Measurements from ENCODE around the gene PCED1B.

Gene PCED1B

DNA sequence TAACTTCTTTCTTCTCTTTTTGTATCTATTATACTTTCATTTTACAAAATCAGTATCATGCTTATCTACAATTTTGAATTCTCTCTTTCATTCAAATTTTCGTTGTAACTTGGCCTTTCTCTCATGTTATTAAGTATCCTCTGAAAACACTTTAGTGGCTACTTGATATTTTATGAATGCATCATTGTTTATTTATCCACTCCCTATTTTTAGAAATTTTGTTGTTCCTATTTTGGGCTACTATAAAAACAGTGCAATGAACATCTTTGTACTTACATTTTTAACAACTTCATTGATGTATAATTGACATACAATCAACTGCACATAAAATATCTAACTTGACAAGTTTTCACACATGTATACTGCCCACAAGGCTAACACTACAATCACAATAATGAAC, 44.3 kb downstream of the PCED1B start:
- no peak for DNase-seq (ENCODE audit: low spot score)

DNA sequence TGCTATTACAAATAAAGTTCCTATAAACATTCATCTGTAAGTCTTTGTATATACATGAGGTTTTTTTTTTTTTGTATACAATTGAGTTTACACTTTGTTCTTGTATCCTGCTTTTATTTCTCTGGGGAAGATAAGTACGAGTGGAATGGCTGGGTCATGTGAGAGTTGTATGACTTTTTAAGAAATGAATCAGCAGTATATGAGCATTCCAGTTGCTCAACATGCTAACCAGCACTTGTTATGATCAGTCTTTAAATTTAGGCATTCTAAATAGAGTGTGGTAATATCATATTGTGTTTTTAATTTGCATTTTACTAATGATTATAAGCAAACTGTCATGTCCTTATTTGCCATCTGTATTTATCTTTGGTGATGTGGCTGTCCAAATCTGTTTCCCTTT, 45.0 kb downstream of the PCED1B start:
- DNase-seq (ENCODE audit: low spot score): no peak

DNA sequence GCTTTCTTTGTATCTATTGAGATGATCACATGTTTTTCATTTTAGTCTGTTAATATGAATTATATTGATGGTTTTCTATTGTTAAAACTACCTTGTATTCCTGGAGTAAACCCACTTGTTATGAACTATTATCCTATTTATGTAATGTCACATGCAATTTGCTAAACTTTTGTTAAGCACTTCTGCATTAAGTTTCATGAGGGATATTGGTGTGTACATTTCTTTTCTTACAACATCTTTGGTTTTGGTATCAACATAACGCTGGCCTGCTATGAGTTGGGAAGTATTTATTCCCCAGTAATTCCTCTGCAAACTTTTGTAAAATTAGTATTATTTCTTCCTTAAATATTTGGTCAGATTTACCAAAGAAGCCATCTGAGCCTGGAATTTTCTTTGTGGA, 46.8 kb downstream of the PCED1B start:
- no peak for DNase-seq (ENCODE audit: low spot score)

DNA sequence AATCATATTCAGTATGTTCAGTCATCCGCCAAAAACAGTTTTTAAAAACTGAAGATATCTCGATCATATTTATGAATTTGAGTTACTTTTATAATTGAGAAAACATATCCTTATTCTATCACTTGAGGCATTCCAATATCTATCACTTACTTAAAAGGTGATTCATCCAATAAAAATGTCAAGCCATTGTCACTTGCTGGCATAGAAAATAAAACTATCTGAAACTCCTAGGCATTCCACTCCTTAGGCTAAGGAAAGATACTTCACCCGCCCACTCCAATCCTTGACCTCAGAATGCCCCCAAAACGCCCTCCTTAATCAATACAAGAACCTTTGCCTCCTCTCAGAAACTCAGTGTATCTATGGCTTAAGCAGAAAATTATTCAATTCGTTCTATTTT, 51.6 kb downstream of the PCED1B start:
- DNase-seq (ENCODE audit: low spot score): no peak

DNA sequence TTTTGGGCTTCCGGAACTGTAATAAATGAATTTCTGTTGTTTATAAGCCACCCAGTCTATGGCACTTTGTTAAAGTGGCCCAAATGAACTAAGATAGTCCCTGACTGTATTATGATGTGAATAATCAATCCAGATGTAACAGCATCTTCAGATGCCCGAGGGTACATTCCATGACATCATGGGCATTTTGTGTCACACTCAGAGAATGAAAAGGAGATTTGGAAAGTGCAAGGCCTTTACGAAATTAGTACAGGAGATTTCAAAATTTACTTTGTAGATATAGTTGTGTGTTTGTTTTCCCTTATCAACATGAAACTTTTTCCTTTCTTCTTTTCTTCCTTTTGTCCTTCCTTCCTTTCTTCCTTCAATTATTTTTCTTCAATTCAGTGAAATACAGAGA, 54.6 kb downstream of the PCED1B start:
- DNase-seq (ENCODE audit: low spot score): no peak

DNA sequence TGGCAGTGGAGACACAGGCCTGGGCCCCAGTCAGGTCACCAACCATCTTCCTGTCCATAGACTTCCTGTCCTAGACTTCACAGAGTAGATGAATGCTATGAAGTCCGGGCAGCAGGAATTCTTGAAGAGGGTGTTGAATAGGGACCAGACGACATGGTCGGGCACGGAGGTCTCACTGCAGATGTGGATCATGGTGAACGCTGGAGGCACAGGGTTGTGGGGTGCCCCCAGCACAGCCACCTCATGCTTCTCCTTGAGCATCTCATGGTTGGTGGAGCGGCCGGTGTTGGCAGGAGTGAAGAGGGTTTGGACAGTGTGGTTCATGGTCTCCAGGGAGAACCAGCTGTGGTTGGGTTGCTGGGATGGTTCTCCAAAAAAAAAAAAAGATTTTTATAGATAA, 56.2 kb downstream of the PCED1B start:
- no peak for DNase-seq (ENCODE audit: low spot score)

DNA sequence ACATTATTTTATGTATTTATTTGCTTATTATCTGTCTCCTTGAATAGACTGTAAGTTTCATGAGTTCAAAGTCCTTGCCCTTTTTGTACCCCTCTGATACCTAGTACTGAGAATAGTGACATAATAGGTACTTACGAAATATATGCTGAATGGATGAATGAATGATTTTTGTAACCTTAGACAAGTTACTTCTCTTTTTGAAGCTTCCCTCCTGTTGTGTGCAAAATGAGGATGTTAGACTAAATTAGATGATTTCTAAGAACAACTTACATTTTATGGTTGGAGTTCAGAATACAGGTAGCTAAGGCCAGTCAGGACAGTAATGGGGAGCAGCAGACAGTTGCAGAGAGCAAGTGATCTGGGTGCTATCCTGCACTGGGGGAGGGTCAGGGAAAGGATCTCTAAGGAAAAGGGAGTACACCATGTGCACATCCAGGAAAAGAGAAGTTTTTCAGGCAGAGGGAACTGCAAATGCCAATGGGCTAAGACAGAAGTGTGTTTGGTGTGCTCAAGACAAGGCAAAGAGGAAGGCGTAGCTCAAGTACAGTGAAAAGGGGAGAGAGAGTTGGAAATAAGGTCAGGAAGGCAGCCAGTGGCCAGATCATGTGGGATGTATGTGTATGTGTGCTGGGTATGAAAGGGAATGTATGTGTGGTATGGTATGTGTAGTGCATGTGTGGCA, 59.7 kb downstream of the PCED1B start:
- no peak for DNase-seq (ENCODE audit: low spot score)

DNA sequence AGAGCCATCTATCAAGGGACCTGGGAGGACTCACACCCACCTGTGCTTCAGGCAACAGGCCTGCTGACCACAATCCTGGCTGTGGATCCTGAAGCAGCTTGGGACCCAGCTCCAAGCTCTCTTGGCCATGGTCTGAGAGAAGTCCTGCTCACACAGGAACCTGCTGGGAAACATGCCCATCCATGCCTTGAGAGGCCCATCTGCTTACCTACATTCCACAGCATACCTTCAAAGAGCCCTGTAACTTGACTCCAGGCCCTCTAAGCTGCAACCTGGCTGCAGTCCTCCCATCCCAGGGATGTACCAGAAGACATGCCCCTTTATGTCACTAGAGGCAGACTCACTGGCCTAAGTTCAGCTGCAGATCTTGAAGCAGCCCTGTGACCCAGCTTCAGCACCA, 62.0 kb downstream of the PCED1B start:
- DNase-seq (ENCODE audit: low spot score): peak; percentile 42

DNA sequence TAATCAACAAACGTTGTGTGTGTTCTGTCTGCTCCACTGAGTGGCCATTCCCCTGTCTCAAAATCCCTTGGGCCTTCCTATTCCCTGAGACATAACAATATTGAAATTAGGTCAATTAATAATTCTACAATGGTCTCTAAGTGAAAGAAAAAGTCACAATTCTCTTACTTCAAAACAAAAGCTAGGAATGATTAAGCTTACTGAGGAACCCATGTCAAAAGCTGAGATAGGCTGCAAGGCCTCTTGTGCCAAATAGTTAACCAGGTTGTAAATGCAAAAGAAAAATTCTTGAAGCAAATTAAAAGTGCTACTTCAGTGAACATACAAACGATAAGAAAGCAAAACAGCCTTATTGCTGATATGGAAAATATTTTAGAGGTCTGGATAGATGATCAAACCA, 65.3 kb downstream of the PCED1B start:
- DNase-seq (ENCODE audit: low spot score): no peak

DNA sequence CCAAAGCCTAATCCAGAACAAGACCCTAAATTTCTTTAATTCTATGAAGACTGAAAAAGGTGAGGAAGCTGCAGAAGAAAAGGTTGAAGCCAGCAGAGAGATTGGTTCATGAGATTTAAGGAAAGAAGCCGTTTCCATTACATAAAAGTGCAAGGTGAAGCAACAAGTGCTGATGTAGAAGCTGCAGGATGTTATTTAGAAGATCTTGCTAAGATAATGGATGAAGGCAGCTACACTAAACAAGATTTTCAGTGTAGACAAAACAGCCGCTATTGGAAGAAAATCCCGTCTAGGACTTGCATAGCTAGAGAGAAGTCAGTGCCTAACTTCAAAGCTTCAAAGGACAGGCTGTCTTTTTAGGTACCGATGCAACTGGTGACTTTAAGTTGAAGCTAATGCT, 65.8 kb downstream of the PCED1B start:
- DNase-seq (ENCODE audit: low spot score): no peak

DNA sequence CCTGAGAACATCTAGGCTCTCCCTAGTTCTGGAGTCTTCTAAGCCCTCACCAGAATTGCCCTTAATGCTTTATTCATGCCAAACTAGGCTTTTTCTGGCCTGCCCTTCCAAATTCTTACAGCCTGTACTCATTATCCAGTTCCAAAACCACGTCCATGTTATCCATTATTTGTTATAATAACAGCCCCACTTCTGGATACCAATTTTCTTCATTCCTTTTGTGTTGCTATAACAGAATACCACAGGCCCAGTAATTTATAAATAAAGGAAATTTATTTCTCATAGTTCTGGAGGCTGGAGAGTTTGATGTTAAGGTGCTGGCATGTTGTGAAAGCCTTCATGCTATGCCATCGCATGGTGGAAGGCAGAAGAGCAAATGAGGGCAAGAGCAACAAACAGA, 68.3 kb downstream of the PCED1B start:
- no peak for DNase-seq (ENCODE audit: low spot score)

DNA sequence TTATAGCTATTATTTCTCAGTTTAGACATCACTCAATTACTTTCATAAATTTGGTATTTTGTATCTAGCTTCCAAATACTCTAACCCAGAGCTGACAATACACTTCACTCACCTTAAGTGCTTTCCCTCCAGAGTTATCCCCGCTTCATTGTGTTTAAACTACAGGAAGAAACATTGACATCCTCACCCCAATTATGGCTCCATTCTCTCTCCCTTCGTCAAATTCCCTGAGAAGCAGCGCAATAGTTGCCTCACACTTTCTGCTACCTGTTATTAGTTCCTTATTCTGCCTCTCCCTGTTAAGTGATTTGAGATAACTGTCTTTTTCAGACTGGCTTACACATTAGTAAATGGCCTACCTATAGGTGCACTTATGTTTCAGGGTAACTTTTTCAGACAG, 69.7 kb downstream of the PCED1B start:
- DNase-seq (ENCODE audit: low spot score): no peak

DNA sequence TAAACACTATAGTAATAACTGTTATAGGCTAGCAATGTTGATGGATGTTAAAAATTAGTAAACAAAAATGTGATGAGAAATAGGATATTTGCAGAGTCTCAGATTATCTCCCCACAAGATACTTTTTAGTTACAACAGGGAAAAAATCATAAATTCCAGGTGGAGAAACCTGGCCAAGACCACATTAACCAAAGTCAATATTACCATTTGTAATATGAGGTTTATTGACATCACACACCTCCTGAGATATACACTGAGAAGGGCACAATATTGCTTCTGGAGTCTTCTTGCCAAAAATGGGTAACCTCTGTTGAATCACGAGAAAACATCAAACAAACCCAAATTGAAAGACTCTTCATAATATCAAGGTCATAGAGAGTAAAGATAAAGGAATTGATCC, 72.7 kb downstream of the PCED1B start:
- DNase-seq (ENCODE audit: low spot score): no peak

DNA sequence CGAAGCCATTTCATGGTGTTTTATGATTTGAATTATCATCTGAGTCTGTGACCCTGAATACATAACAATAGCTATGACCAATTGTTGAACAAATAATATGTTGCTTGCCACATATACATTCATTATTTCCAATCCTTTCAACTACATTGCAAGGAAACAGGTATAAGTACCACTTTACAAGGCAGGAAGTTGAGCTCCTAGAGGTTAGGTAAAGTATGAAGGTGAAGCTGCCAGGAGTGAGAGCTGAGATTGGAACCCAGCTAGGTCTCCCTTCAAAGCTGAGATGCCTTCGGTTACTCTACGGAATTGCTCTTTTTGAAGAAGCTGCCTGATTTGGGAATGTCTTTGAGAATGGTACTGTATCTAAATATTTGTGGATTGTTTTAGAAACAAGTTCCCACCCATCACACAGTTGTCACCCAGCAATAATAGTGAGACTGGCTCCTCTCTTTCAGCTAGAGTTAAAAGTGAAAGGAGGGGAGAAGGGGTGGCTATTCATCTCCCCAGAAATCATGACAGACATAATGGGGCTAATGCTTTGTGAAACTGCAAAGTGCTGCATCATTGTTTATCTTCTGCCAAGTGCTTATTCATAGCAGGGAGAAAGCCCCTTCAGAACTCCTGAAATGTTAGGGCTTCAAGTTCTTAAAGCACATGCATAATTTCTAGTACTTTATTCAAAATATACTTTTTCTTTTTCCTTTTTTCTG, 76.2 kb downstream of the PCED1B start:
- no peak for DNase-seq (ENCODE audit: low spot score)

DNA sequence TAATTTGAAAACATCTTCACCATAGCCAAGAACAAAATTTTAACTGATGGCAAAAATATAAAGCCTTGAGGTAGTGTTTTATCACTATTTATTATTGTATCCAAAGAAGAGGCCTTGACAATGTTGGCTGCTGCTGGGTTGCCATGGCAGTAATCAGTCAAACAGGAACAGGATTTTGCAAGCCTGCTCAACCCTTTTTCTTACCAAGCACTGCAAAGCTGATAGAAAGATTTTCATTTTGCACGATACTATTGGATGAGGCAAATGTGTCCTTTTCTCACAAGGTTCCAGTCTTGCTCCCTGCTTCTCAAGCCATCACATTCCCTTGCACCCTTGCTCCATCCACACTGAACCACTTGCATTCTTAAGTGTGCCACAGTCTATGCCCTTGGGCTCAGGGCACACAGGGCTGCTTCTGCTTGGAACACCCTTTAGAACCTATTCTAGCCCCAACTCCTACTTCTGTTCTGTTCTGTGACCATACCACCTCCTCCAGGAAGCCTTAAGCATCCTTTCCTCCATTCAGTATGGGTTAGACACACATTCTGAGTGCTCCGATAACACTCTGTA, 76.8 kb downstream of the PCED1B start:
- DNase-seq (ENCODE audit: low spot score): no peak

DNA sequence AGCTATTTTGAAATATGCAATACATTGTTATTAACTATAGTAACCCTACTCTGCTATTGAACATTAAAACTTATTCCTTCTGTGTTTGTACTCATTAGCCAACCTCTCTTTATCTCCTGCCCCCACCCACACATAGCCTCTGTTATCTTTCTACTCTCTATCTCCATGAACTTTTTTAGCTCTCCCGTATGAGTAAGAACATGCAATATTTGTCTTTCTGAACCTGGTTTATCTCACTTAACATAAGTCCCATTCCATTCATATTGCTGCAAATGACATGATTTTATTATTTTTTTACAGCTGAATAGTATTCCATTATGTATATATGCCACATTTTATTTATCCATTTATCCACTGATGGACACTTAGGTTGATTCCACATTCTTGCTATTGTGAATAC, 79.4 kb downstream of the PCED1B start:
- no peak for DNase-seq (ENCODE audit: low spot score)

DNA sequence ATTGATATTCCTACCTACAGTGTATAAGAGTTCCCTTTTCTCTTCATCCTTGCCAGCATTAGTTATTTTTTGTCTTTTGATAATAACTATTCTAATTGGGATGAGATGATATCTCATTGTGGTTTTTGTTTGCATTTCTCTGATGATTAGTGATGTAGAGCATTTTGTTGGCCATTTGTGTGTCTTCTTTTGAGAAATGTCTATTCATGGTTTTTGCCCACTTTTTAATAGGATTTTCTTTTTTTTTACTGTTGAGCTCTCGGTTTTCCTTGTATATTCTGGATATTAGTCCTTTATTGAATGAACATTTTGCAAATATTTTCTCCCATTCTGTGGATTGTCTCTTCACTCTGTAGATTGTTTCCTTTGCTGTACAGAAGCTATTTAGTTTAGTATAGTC, 79.9 kb downstream of the PCED1B start:
- DNase-seq (ENCODE audit: low spot score): no peak

DNA sequence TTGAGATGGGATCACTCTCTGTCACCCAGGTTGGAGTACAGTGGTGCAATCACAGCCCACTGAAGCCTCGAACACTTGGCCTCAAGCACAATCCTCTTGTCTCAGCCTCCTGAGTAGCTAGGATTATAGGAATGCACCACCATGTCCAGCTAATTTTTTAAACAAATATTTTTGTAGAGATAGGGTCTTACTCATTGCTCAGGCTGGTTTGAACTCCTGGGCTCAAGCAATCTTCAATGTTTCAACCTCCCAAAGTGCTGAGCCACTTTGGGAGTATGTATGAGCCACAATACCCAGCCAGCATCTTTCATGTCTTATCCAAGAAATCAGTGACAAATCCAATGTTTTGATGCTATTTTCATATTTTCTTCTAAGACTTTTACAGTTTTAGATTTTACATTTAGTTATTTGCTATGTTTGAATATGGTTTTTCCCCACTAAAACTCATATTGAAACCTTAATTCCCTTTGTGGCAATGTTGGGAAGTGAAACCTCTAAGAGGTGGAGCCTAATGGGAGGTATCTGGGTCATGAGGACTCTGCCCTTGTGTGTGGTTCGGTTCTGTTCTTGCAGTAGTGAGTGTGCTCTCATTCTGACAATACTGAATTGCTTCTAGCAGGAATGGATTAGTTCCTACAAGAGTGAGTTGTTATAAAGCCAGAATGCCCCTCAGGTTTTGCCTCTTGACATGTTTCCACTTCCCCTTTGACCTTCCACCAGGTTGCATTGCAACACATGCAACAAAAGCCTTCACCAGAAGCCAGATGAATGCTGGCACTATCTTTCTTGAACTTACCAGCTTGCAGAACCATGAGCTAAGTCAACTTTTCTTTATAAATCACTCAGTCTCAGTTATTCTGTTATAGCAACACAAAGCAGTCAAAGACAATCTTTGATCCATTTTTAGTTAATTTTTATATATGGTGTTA, 81.2 kb downstream of the PCED1B start:
- DNase-seq (ENCODE audit: low spot score): no peak

DNA sequence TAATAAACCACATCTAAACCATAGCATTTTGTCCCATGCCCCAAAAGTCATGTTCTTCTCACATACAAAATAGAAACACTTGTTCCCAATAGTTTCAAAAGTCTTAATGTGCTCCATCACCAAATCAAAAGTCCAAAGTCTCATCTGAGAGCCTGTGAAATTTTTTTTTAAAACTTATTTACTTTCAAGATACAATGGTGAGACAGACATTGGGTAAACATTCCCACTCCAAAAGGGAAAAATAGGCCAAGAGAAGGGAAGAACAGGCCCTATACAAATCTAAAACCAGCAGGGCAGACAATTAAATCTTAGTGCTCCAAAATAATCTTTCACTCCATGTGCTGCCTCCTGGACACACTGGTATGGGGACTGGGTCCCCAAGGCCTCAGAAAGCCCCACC, 84.7 kb downstream of the PCED1B start:
- no peak for DNase-seq (ENCODE audit: low spot score)

DNA sequence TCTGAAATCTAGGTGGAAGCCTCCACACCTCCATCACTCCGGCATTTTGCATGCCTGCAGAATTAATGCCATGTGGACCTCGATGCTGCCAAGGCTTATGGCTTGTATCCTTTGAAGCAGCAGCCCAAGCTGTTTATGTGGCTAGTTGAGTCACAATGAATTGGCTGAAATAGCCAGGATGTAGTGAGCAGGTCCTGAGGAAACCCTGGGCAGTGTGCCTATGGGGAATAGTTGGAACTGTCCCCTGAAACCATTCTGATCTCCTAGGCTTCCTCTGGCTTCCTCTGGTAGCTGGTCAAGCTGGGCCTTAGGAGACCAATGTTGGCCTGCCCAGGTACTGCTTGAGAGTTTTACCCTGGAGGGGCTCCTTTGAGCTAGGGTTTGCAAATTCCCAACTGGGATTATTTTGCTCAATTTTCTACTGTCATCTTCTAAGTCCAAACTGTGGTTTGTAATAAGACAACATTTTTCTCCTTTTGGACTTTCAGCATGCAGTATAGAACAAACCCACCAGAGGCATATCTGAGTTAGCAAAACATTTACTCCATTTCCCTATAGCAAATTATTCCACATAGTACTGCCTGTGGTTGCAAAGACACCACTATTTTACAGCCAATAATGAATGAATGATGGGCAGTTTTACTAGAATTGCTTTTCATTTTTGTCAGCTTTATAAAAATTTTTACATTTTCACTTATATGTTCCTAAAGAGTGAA, 85.5 kb downstream of the PCED1B start:
- no peak for DNase-seq (ENCODE audit: low spot score)

DNA sequence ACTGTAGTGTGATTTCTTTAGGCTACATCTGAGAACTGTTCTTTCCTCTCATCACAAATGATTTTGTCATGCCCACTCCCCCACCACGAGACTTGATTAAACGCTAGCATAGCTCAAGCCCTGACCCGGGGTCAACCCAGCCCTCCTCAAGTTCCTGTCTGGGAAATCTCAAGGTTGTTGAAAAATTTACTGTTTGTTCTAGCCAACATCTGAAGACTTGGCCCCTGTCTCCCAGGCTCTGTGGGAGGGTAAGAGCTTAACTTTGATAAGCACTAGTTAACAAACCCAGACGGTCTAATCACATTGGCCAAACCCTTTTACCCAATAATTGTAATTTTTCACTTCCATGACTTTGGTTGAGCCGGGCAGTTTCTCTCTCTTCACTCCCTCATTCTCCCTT, 86.5 kb downstream of the PCED1B start:
- DNase-seq (ENCODE audit: low spot score): no peak

DNA sequence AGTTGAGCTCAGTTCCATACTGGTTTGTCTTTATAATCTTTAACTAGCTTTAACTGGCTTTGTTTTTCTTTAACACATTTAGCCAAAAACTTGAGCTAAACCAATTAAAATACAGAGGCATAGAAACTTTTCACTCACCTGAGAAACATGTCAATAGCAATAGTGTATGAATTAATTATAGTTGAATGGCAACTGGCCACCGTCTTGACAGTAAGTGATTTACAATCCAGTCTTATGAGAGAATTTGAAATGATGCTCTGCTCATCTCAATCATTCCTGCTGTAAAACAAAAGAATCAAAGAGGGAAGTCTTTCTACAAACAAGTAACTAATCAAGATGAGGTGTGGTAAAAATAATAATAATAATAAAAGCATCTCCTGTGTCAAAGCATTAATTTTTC, 86.9 kb downstream of the PCED1B start:
- DNase-seq (ENCODE audit: low spot score): no peak

All from iPS-NIHi11 (cell line).